Lower lobe of right lung (tissue), 2 donors: ENCODE measurements around the gene DARS2. TPM values are rescaled to one million over a fixed set of nuclear protein-coding genes. Genes with fewer than 3 reads are reported as not detected.
"Not testable (repeated sequence)": the region's sequence is repeated elsewhere in the genome, so short reads cannot be mapped to it uniquely, and the experiment has no call there.

ENCODE experiments used
- ATAC-seq, 2 donors: fragments of 200-7000 bp; cut with Tn5 transposase; one replicate each; pipeline ENCODE4 v1.9.1; 2020 to 2022; ENCODE audit warnings: mild to moderate bottlenecking in 2 of 2, moderate library complexity in 2 of 2
- DNase-seq: peaks from one replicate; pipeline ENCODE4 v3.0.0-alpha.2; 2020
- H3K27ac ChIP-seq: fragments of 200-600 bp; one replicate; pipeline ENCODE4 v1.8.0; 2022
- H3K27me3 ChIP-seq: fragments of 200-600 bp; one replicate; pipeline ENCODE4 v1.8.0; 2022; ENCODE audit warnings: low read depth
- H3K36me3 ChIP-seq: fragments of 200-600 bp; one replicate; pipeline ENCODE4 v1.8.0; 2022; ENCODE audit warnings: mild to moderate bottlenecking
- H3K4me1 ChIP-seq: fragments of 200-600 bp; one replicate; pipeline ENCODE4 v1.8.0; 2022
- H3K4me3 ChIP-seq: fragments of 200-600 bp; one replicate; pipeline ENCODE4 v1.8.0; 2022; ENCODE audit warnings: mild to moderate bottlenecking
- H3K9me3 ChIP-seq: fragments of 200-600 bp; one replicate; pipeline ENCODE4 v1.8.0; 2022
- CTCF ChIP-seq: fragments of 200-600 bp; IDR thresholded peaks from one replicate; pipeline ENCODE4 v1.8.0; 2022; ENCODE audit warnings: antibody characterized with exemption, mild to moderate bottlenecking
- intact Hi-C: fragments of 100-400 bp; cut with DNase I; formaldehyde crosslinking; loops from one replicate; pipeline ENCODE4 v1.11.0; 2022
- total RNA-seq: library from RNA; stranded (reverse); fragmentation: NEBNext Ultra II Directional; extraction: Animal tissue kit (Norgen Biotek cat#: 25700); gene quantifications from one replicate; pipeline ENCODE4 v1.2.1, GENCODE V29; 2021
- donor health status: DM: no; HTN: yes; CAD: no; lungs with severe emphysema.

Gene DARS2
- total RNA-seq, 1 donor from 2014 or later = 17.1 TPM

- no peak for ATAC-seq
- Histone ChIP-seq H3K4me3 (no peak overlapping the region), H3K27ac (no peak overlapping the region), H3K27me3 (no peaks in the 10 kb centered on the region), H3K36me3 (peaks cover 8% of the 10 kb centered on the region), H3K4me1 (no peaks in the 10 kb centered on the region), H3K9me3 (no peaks in the 10 kb centered on the region)
- intact Hi-C loops = no loop called here
- DNase-seq = no peak
- no peak for TF ChIP-seq CTCF
Measured at GRCh38 chr1:173798078-173798477, 26.4 kb upstream of the DARS2 start.

- H3K27ac ChIP-seq, H3K9me3 ChIP-seq, H3K4me3 ChIP-seq, intact Hi-C loops, DNase-seq, ATAC-seq, H3K27me3 ChIP-seq, H3K4me1 ChIP-seq: not testable (repeated sequence)
- H3K36me3 ChIP-seq = peaks cover 11% of the 10 kb centered on the region
Measured at GRCh38 chr1:173799995-173800394, 24.5 kb upstream of the DARS2 start.

DNA sequence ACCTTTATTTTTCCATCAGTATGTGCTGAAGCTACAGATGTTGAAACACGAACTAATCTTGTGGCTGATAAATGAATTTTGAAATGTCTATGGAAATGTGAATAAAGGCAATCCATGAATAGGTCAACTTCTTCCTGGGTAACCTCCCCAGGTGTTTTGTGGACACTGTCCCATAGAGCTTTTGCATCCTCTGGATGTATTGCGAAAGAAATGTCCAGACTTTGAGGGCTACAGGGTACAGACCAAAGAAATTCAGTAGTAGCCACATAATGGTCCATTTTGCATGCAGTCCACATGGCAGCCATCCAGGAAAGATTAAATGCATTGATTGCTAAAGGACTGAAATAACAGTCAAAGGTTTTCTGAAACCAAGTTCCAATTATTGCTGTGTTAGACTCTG, 21.5 kb upstream of the DARS2 start:
- Histone ChIP-seq H3K4me1 (no peaks in the 10 kb centered on the region), H3K9me3 (no peaks in the 10 kb centered on the region), H3K4me3 (no peak overlapping the region), H3K27ac (no peak overlapping the region), H3K27me3 (no peaks in the 10 kb centered on the region), H3K36me3 (peaks cover 24% of the 10 kb centered on the region)
- no peak for ATAC-seq
- no peak for DNase-seq
- TF ChIP-seq CTCF = no peak
- intact Hi-C loops = no loop called here

DNA sequence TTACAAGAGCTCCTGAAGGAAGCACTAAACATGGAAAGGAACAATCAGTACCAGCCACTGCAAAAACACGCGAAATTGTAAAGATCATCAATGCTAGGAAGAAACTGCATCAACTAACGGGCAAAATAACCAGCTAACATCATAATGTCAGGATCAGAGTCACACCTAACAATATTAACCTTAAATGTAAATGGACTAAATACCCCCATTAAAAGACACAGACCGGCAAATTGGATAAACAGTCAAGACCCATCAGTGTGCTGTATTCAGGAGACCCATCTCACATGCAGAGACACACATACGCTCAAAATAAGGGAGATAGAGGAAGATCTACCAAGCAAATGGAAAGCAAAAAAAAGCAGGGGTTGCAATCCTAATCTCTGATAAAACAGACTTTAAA, 10.8 kb upstream of the DARS2 start:
- H3K9me3 ChIP-seq, H3K36me3 ChIP-seq, H3K27me3 ChIP-seq, ATAC-seq, DNase-seq, H3K4me3 ChIP-seq, H3K4me1 ChIP-seq, intact Hi-C loops, H3K27ac ChIP-seq: not testable (repeated sequence)

GRCh38 chr1:173818459-173818858, 6.0 kb upstream of the DARS2 start:
- DNase-seq = no peak
- no peak for ATAC-seq
- intact Hi-C loops = no loop called here
- Histone ChIP-seq H3K4me1 (peaks cover 5% of the 10 kb centered on the region), H3K27ac (no peak overlapping the region), H3K4me3 (no peak overlapping the region), H3K9me3 (no peaks in the 10 kb centered on the region), H3K27me3 (no peaks in the 10 kb centered on the region), H3K36me3 (no peaks in the 10 kb centered on the region)
- TF ChIP-seq CTCF = no peak

DNA sequence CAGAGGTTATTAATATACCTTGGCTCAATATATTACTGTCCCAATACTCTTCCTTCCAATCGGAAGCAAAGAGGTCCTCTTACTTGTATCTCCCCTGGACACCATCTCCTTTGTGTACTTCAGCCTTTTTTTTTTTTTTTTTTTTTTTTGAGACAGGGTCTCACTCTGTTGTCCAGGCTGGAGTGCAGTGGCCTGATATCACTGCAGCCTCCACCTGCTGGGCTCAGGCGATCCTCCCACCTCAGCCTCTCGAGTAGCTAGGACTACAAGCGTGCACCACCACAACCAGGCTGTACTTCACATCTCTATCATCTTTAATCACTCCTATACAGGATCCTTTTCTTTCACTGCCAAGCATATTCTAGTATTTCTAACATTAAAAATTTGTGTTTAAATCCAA, 2.8 kb upstream of the DARS2 start:
- no peak for ATAC-seq
- H3K4me1 ChIP-seq = peaks cover 10% of the 10 kb centered on the region
- no peak for DNase-seq
- no peaks in the 10 kb centered on the region for H3K27me3 ChIP-seq
- no peaks in the 10 kb centered on the region for H3K36me3 ChIP-seq
- H3K27ac ChIP-seq = no peak overlapping the region
- H3K4me3 ChIP-seq = no peak overlapping the region
- intact Hi-C loops = no loop called here
- no peaks in the 10 kb centered on the region for H3K9me3 ChIP-seq
- TF ChIP-seq CTCF = no peak

- ATAC-seq = peak in 1 of 2 donors; percentile 25
- H3K36me3 ChIP-seq = no peaks in the 10 kb centered on the region
- no peak for TF ChIP-seq CTCF
Measured at GRCh38 chr1:173823781-173824314, 625 bp upstream of the DARS2 start.

More at GRCh38 chr1:173823781-173824314, 625 bp upstream of the DARS2 start:
- DNase-seq = no peak
- Histone ChIP-seq H3K27me3 (no peaks in the 10 kb centered on the region), H3K4me1 (peaks cover 10% of the 10 kb centered on the region), H3K4me3 (peak overlapping the region; percentile 85), H3K9me3 (no peaks in the 10 kb centered on the region), H3K27ac (peak overlapping the region; percentile 91)
- intact Hi-C loops = no loop called here
